Medulla oblongata (tissue), 1 donor: ENCODE data around the gene FASLG.
A peak's percentile ranks its signal among the peaks of the same experiment; 100 is the strongest.

ENCODE experiments used
- DNase-seq: peaks from one replicate; pipeline ENCODE4 v3.0.0-alpha.2; 2015; ENCODE audit errors: extremely low spot score

The FASLG gene

GRCh38 chr1:172646653-172647052 lies 12.2 kb upstream of the FASLG start:
- DNase-seq: no peak

GRCh38 chr1:172647110-172647564 lies 11.8 kb upstream of the FASLG start:
- DNase-seq: no peak

GRCh38 chr1:172647987-172648386 lies 10.9 kb upstream of the FASLG start:
- no peak for DNase-seq

GRCh38 chr1:172650474-172651193 lies 8.3 kb upstream of the FASLG start:
- no peak for DNase-seq

GRCh38 chr1:172653015-172653709 lies 5.7 kb upstream of the FASLG start:
- DNase-seq: no peak

GRCh38 chr1:172654535-172654934 lies 4.4 kb upstream of the FASLG start:
- no peak for DNase-seq

- no peak for DNase-seq
These were observed 2.3 kb upstream of the FASLG start for GRCh38 chr1:172656576-172656975.

- DNase-seq: no peak
These were observed 1.3 kb upstream of the FASLG start for GRCh38 chr1:172657586-172657985.

- DNase-seq: no peak
These were observed 2.2 kb downstream of the FASLG start for GRCh38 chr1:172661107-172661506.

GRCh38 chr1:172662464-172663109 lies 3.7 kb downstream of the FASLG start:
- DNase-seq: peak; percentile 35

GRCh38 chr1:172663732-172664131 lies 4.8 kb downstream of the FASLG start:
- no peak for DNase-seq

GRCh38 chr1:172668097-172668496 lies 9.2 kb downstream of the FASLG start:
- DNase-seq: no peak

GRCh38 chr1:172669011-172669410 lies 10.1 kb downstream of the FASLG start:
- no peak for DNase-seq

GRCh38 chr1:172670316-172670715 lies 11.4 kb downstream of the FASLG start:
- DNase-seq: no peak

- DNase-seq: no peak
These were observed 11.9 kb downstream of the FASLG start for GRCh38 chr1:172670791-172671190.

GRCh38 chr1:172671591-172671990 lies 12.7 kb downstream of the FASLG start:
- no peak for DNase-seq

GRCh38 chr1:172672720-172673119 lies 13.8 kb downstream of the FASLG start:
- no peak for DNase-seq

GRCh38 chr1:172673761-172674160 lies 14.9 kb downstream of the FASLG start:
- DNase-seq: no peak

- DNase-seq: no peak
These were observed 16.1 kb downstream of the FASLG start for GRCh38 chr1:172674831-172675613.

- no peak for DNase-seq
These were observed 20.3 kb downstream of the FASLG start for GRCh38 chr1:172679000-172679772.

GRCh38 chr1:172680244-172680643 lies 21.3 kb downstream of the FASLG start:
- no peak for DNase-seq
